ENCODE measurements around the gene ITGA7.

DNA sequence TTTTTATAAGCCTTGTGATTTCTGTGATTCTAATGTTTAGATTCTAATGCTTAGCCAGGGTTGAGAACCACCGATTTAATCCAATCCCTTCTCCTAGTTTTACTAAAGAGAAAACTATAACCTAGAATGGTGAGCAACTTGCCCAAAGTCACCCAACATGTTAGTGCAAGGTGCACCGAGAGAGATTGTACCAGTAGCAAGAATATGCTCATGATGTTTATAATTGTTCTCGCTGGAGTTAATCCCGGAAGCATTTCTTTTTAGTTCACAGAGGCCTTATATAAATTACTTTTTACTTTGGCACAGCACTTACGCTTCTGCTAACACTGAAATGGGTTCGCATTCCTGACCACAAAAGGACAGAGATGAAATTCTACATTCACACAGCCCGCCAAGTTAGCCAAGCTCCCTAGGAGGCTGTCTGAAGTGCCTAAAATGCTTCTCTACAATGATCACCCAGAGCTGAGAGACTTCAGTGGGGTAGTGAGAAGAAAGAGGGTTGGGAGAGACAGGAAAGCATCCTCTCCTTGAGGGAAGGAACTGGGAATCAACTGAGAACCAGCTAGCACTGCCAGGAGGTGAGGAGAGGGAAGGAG is 7.6 kb upstream of the ITGA7 start:
- TF ChIP-seq CTCF (IDR thresholded peaks at IDR 0.05 in 4 of 5, conservative IDR thresholded peaks at IDR 0.05 in 1 of 5) (no peak), POLR2A (IDR thresholded peaks at IDR 0.05) (no peak)
